Central memory CD4-positive, alpha-beta T cell (primary cell): ENCODE results near the gene SLC25A5.
"Not testable (repeated sequence)": the region's sequence is repeated elsewhere in the genome, so short reads cannot be mapped to it uniquely, and the experiment has no call there.

Source experiments
- DNase-seq: peaks from one replicate; pipeline ENCODE4 v3.0.0; 2022

The SLC25A5 gene

DNA sequence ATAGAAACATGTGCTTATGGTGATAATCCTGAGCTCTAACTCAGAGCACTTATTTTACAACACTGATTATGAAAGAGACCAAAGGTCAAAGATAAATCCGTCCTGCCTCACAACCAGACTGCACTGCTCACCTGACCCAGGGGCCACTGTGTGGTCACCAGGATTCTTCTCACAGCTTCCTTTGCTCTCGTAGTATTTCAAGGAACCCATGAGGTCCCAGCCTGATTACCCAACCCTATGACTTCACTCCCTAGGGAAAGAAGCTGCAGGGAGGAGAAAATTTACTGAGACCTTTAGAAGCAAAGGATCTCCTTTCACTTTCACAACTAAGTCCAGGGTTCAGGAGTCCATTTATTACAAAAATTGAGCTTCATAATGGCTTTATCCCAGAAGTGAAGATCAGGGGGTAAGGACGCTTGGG, 9.6 kb downstream of the SLC25A5 start:
- DNase-seq, result no peak

DNA sequence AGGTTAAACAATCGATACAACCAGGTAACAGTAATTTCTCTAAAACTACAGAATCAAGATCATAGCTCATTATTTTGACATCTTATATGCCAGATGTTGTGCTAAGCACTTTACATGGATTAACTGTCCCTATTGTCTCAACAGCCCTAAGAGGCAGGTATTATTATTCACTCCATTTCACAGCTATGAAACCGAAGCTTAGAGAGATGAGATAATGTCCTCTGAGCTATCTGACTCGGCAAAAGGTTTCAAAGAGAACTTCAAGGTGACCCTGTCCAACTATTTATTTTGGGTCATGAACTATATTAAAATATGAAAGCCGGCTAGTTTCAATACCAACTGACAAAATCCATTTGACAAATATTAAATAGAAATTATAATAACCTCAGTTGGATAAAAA, 10.3 kb downstream of the SLC25A5 start:
- DNase-seq, result no peak

DNA sequence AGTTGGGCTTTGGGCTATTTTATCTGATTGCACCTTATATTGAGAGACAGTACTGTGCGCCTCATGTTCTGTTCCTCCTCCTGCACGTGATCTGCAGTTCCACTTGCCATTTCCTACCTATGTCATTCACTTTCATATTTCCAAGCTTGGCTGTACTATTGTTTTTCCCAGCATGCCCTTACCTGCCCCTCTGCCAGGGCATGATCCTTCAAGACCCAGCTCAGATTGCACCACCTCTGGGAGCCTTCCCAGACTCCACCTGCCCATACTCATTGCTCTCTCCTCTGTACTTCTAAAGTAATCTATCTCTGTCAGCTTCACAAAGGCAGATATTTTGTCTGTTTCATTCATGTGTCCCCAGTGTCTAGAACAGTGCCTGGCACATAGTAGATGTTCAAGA, 11.6 kb downstream of the SLC25A5 start:
- DNase-seq, result no peak

DNA sequence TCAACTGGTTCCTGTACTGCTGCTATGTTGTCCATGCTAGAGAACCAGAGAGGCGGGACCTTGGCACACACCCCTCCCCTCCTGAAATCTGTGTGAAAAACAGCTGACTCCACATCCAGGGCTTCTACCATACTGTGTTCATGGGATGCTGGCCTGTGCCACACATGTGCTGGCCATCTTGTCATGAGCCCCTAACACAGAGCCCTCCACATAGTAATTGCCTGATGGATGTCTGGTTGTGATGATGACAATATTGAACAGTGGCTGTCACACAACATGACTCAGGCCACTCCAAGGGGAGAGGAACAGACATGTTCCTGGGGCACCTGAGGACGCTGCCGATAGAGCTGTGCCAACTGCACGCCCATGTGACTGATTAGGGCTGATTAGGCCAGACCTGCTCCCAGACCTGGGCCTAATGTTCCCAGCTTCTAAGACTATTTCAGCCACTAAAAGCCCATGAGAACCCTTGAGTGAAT, 13.1 kb downstream of the SLC25A5 start:
- DNase-seq, result no peak

DNA sequence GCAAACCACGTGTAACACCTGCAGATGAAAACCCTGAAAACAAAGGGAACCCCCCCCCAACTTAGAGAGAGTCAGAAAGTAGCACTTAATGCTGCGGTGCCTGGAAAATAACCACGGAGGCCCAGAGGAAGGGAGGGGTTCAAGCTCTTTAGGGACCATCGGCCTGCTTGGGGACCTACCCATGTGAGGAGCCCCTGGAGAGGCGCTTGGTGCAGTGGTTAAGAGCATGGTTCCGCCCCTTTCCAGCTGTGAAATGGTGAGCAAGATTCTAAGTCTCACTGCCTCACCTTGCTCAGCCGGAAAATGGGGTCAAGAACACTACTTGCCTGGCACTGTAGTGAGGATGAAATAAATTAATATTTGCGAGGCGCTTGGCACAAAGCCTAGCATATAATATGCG, 13.8 kb downstream of the SLC25A5 start:
- DNase-seq, result no peak

DNA sequence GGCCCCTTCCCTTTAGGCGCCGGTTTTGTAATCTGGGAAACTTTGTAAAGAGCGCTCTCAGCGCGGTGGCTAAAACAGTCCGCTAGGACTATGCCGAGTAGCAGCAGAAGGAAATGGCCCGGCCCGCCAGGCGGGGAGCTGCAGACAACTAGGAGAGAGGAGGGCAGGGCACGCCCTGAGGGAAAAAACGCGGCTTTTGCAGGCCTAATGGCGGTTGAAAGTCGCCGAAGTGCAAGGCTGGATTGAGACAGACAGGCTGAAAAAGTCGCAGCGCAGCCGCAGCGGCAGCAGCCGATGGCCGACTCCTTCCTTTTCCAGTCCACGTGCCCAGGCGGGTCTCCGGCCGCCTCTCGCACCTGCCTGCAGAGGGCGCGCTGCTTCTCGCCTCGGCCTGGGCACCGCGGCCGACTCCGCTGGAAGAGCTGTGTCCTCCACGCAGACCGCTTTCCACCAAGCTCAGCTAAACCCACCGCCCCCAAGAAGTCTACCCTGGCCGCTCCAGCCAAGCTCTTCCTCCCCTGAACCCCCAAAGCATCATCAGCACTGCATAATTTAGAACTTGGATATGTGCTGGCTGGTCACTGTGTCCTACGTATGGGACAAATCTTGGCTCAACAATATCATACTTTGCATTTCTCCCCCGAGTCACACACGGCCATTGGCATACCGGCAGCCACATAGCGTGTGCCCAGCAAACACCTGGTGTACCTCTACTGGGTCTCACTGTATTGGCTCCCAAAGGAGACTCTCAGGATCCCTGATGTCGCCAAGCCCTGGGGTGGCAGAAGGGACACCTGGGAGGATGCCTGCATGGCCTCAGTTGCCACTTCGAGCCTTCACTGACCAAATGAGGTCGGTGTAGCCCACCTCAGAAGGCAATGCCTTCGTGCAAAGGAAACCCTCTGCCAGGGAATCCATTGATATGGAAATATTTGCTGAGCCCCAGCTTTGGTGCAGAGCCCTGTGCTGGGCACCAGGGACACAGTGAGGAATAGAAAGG, 14.5 kb downstream of the SLC25A5 start:
- peak; percentile 55 for DNase-seq

DNA sequence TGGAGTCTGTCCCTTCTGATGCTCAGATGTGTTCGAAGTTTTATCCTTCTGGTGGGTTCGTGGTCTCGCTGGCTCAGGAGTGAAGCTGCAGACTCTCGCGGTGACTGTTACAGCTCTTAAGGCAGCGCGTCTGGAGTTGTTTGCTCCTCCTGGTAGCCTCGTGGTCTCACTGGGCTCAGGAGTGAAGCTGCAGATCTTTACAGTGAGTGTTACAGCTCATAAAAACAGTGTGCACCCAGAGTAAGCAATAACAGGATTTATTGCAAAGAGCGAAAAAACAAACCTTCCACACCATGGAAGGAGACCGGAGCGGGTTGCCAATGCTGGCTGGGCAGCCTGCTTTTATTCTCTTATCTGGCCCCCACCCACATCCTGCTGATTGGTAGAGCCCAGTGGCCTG, 18.5 kb downstream of the SLC25A5 start:
- no peak for DNase-seq

DNA sequence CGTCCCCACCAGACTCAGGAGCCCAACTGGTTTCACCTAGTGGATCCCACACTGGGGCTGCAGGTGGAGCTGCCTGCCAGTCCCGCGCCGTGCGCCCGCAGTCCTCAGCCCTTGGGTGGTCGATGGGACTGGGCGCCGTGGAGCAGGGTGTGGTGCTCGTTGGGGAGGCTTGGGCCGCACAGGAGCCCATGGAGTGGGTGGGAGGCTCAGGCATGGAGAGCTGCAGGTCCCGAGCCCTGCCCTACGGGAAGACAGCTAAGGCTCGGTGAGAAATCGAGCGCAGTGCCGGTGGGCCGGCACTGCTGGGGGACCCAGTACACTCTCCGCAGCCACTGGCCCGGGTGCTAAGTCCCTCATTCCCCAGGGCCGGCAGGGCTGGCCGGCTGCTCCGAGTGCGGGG, 19.5 kb downstream of the SLC25A5 start:
- not testable (repeated sequence) for DNase-seq

DNA sequence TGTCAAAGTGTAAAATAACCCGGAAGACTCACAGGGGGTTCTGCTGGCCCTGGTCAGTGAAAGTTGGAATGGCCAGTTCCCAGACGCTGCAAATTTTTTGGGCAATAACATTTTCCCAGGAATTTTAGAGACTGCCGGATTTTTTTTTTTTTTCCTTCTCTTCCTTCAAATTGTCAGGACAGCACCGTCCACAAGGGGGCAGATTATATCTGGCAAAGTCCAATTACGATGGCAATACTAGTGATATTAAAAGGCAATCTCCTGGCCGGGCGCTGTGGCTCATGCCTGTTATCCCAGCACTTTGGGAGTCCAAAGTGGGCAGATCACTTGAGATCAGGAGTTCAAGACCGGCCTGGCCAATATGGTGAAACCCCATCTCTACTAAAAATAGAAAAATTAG, 20.5 kb downstream of the SLC25A5 start:
- peak; percentile 22 for DNase-seq

DNA sequence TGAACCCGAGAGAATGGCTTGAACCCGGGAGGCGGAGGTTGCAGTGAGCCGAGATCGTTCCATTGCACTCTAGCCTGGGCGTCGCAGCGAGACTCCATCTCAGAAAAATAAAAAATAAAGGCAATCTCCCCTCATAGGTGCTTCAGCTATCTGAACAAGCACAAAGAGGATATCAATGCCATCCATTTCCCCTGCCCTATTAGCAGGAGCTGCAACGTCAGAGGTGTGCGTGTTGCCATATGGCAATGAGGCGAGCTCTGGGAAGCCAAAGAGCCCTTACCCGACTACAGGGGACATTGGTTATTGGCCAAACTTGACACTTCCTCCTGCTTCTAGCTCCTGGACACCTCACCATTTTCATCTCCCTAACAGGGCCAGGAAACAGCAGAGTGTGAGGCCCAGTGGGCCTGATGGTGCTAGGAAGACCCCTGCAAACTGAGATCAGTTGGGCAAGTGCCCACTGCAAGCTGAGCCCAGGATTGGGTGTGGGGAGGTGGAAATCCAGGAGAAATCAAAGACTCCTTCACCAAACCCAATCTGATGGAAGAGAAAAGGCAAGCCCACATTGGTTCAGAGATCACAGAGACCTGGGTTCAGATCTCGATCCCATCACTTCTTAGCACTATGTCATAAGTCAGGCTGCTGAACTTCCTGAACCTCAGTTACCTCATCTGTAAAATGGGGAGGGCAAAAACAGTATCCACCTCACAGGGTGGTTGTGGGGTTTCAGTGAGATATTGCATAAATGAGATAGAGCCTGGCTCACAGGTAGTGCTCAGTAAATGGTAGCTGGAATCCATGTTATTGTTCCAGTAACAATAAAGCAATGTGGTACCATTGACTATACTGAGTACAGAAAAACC, 21.2 kb downstream of the SLC25A5 start:
- no peak for DNase-seq

DNA sequence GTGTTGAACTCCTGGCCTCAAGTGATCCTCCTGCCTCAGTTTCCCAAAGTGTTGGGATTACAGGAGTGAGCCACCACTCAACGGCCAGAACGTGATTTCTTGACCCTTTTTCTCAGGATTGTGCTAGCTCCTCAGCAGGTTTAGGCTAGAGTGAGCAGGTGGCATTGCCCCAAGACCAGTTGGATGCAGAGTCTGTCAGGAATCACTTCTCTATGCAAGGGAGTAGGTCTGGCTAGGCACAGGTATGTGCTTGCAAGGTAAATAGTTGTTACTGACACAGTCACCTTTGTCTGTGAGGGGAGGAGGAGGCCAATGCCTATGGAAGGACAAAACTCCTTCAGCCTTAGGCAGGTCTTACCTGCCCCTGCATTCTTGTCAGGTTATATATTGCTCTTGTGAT, 24.2 kb downstream of the SLC25A5 start:
- DNase-seq, result no peak

DNA sequence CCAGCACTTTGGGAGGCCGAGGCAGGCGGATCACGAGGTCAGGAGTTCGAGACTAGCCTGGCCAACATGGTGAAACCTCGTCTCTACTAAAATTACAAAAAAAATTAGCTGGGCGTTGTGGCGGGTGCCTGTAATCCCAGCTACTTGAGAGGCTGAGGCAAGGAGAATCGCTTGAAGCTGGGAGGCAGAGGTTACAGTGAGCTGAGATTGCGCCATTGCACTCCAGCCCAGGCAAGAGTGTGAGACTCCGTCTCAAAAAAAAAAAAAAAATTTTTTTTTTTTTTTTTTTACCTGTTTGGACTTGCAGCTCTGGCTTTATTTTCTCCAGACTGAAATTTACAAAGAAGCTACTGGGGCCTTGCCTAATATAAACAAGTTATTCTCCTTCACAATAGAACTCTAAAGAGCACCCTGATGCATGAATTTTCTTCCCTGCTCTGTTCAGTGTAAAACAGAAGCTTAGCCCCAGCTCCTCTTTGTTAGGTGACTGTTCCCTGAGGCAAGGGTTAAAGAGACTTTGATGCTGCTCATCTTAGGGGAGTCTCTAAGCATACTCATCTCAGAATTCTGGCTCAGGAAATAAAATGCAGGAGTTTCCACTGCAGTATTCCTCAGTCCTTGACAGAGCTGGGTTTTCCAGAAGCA, 25.7 kb downstream of the SLC25A5 start:
- DNase-seq, result not testable (repeated sequence)

DNA sequence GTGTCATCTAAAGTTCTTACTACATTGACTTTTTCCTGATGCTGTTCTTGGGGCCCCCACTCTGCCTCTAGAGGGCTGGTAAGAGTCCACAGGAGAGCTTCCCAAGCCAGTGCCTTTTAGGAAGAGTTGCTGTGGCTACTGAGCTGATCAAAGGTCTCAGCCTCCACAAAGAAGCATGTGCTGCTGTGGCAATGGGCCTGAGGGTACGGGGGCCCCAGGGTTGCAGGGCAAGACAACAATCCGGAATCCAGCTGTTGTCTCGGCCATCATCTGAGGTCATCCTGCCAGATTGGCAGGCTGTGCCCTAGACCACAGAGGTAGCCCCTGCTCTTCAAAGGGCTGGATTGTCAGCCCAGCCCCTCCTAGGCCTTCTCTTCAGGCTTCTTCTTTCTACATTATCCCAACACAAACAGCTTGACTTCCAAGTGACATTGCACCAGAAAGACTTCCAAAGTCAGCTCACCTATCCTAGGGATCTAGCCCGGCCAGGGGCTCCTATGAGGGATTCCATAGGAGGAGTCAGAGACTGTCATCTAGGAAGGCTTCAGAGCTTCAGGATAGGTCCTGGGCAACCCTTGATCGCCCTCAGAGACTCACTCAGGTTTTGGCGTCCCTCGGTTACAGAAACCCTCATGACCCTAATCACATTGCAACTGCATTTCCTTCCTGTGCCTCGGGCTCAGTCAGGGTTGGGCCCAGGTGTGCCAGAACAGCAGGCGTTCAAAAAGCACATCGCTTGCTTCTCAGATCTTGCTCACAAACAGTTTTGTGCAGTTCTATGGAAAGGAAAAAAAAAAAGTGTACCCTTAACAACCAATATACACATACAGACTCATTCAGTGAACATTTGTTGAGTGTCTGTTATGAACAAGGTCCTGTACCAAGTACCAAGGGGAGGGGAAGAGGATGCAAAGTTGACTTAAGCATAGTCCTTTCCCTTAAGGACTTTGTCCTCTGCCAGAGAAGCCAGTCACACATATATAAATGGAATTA, 27.8 kb downstream of the SLC25A5 start:
- DNase-seq, result peak; percentile 8

DNA sequence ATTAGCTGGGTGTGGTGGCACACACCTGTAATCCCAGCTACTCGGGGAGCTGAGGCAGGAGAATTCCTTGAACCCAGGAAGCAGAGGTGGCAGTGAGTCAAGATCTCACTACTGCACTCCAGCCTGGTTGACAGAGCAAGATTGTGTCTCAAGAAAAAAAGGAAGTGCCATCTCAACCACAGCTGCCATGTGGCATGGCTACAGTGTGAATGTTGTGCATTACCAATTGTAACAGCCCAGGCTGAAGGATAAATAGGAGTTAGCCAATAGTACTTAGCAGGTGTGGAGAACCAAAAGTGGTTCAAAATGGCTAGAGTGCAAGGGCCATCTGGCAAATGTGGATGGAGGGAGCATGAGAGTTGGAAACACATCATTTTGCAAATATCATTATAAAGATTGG, 28.9 kb downstream of the SLC25A5 start:
- DNase-seq, result no peak

DNA sequence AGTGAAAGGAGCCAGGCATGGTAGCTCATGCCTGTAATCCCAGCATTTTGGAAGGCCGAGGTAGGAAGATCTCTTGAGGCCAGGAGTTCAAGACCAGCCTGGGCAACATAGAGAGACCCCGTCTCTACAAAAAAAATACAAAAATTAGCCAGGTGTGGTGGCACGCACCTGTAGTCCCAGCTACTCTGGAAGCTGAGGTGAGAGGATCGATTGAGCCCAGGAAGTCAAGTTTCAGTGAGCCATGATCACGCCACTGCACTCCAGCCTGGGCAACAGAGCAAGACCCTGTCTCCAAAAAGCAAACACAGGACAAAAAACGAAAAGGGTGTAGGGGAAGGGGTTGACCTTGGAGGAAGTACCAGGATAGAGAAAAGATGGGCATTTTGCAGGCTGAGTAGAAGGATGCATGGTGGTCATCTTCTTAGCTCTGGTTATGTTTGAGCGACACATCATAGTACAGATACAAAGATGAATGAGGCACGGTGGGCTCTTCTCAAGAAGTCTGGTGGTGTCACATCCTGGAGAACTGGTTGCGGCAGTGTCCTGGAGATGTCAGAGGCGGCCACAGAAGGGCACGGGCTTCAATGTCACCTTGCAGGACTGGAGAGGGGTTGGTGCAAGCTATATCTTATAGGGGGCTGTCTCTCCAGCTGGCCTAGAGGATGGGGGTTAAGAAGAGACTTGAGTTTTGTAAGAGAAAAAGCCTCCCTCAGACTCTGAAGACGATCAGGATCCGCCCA, 32.0 kb downstream of the SLC25A5 start:
- DNase-seq, result no peak

DNA sequence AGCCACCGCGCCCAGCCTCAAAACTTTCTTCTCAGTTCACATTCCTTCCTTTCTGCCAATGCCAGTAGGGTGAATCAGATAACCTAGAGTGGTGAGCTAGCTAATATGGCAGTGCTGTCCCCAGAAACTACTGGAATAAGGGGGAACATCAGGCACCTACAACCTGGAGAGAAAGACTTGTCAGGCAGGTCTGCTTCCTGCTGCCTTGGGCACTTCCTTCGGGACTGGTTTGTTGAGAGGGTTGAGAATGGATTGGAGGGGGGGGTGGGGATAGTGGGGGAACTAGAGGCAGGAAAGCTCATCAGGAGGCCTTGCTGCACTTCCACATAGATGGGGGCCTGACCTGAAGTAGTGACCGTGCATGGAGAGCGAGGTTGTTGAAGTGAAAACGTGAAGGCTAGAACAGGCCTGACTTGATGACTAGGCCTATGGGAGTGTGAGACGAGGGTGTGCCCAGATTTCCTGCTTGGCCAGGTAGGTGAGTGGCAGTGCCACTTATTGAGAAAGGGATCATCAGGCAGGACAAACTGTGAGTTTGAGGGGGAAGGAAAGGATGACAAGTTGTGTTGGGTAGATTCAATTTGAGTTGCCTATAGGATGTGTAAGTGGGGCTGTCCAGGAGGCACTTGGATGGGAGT, 33.4 kb downstream of the SLC25A5 start:
- DNase-seq, result no peak

DNA sequence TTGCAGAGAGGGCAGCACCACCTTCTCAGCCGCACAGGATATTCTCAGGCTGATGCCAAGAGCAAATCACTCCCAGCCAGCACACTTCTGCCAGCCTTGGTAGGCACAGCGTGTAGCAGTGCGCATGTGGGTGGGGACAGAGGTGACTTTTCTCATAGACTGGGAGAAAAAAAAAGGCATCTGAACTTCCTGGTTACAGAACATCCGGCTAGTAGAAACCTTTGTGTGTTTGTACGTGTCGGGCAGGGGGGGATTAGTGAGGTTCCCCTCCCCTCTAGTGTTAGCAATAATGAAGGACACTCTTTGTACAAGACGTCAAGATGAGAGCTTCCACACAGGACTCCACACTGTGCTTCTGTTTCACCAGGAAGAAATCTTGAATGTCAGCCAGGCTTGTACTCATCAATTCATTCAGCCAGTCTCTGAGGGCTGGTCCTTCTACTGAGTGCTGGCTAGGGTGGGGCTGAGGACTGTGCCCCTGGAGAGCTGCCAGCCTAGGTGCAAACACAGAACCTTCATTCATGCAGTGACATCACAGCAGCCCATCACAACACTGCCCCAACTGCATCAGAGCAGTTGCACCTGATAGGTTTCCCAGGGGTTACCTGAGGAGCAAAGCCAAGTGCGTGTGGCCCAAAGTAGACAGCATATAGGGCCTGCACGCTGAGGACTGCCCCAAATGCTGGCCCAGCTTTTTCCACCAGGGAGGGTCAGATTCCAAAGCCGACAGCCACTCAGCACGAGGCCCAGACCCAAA, 34.7 kb downstream of the SLC25A5 start:
- peak; percentile 57 for DNase-seq

DNA sequence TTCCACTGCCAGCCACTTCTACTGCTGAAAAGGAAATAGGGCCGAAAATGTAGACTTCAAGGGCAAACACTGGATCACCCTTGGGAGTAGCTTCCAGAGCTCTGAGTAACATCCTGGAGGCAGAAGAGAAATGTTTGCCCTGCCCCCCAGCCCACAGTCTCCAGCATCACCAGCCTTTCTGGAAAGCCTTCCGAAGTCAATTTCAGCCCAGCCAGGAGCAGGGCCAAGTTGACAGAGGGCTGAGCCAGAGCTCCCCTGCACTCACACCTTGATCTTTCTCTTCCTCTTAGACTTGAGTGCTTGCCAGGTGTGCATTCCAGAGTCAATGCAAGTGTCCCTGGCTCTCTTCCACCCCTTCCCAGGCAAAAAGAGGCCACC, 35.2 kb downstream of the SLC25A5 start:
- no peak for DNase-seq

DNA sequence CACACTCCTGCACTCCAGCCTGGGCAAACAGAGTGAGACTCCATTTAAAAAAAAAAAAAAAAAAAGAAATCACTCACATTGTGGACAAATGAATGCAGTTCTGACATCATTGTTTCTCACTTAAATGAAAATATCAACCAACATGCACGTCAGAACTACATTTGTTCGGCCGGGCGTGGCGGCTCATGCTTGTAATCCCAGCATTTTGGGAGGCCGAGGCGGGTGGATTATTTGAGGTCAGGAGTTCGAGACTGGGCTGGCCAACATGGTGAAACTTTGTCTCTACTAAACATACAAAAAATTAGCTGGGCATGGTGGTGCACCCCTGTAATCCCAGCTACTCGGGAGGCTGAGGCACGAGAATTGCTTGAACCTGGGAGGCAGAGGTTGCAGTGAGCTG, 36.9 kb downstream of the SLC25A5 start:
- DNase-seq, result not testable (repeated sequence)

DNA sequence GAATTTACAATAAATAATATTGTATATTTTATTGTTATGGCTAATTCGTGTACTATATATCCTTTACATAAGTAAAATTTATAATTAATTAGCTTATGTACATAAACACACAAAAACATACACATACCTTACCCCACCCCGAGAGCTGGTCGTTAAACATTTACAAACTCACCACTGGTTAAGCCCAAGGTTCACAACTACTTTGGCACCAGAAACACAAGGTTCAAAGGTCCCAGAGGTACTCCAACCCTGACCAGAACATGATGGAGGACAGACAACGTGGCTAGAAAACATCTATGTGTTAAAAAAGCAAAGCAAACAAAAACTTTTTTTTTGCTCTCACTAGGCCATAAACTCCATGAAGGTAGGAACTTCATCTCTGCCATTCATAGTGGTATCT, 37.7 kb downstream of the SLC25A5 start:
- no peak for DNase-seq
